Loucy (cell line): Measurements from ENCODE around the gene SPIN1.

Experiments
- H2AFZ ChIP-seq: fragments of 200-600 bp; sonication (generic); 2 replicates; pipeline ENCODE4 v1.6.0; 2016; ENCODE audit warnings: antibody characterized with exemption, mild to moderate bottlenecking, low read length, moderate library complexity
- H3F3A ChIP-seq: fragments of 200-600 bp; 2 replicates; pipeline ENCODE4 v1.6.0; 2016; ENCODE audit warnings: antibody characterized with exemption, low read depth, mild to moderate bottlenecking
- H3K27me3 ChIP-seq: fragments of 200-600 bp; sonication (generic); 2 replicates; pipeline ENCODE4 v1.6.1; 2014; ENCODE audit warnings: low read length, mild to moderate bottlenecking; ENCODE audit not compliant: insufficient read depth, poor library complexity, severe bottlenecking
- H3K36me3 ChIP-seq: fragments of 200-600 bp; sonication (generic); 2 replicates; pipeline ENCODE4 v1.6.1; 2016; ENCODE audit warnings: low read length; ENCODE audit not compliant: insufficient read depth
- H3K4me1 ChIP-seq: fragments of 200-600 bp; sonication (generic); 2 replicates; pipeline ENCODE4 v1.5.1; 2014; ENCODE audit warnings: low read length, mild to moderate bottlenecking; ENCODE audit not compliant: insufficient read depth, poor library complexity, severe bottlenecking
- H3K4me2 ChIP-seq: fragments of 200-600 bp; sonication (generic); 2 replicates; pipeline ENCODE4 v1.6.0; 2014; ENCODE audit warnings: antibody characterized with exemption, low read length, low read depth, mild to moderate bottlenecking; ENCODE audit not compliant: poor library complexity, severe bottlenecking
- H3K4me3 ChIP-seq: fragments of 200-600 bp; sonication (generic); 2 replicates; pipeline ENCODE4 v1.5.1; 2014; ENCODE audit warnings: low read length, mild to moderate bottlenecking, mixed read lengths; ENCODE audit not compliant: poor library complexity, severe bottlenecking
- H3K79me2 ChIP-seq: fragments of 200-600 bp; sonication (generic); 2 replicates; pipeline ENCODE4 v1.6.1; 2014; ENCODE audit warnings: low read length; ENCODE audit not compliant: insufficient read depth
- H3K9ac ChIP-seq: fragments of 200-600 bp; sonication (generic); 2 replicates; pipeline ENCODE4 v1.6.0; 2014; ENCODE audit warnings: mild to moderate bottlenecking, low read depth, low read length, moderate library complexity; ENCODE audit not compliant: poor library complexity, severe bottlenecking
- H3K9me2 ChIP-seq: fragments of 200-600 bp; sonication (generic); replicated peaks from 2 replicates; pipeline ENCODE4 v1.6.1; 2016; ENCODE audit warnings: low read depth, low read length, mixed read lengths
- H3K9me3 ChIP-seq: fragments of 200-600 bp; sonication (generic); 2 replicates; pipeline ENCODE4 v1.6.1; 2014; ENCODE audit warnings: mild to moderate bottlenecking, antibody characterized with exemption, low read length, low read depth; ENCODE audit not compliant: insufficient read depth
- H4K20me1 ChIP-seq: fragments of 200-600 bp; sonication (generic); 2 replicates; pipeline ENCODE4 v1.6.0; 2014; ENCODE audit warnings: antibody characterized with exemption, low read length, mild to moderate bottlenecking; ENCODE audit not compliant: insufficient read depth, poor library complexity, severe bottlenecking
- CTCF ChIP-seq: fragments of 200-600 bp; sonication (generic); conservative IDR thresholded peaks from 2 replicates; pipeline ENCODE4 v1.5.1; 2014; ENCODE audit warnings: mild to moderate bottlenecking, antibody characterized with exemption, low read length
- EZH2phosphoT487 ChIP-seq: fragments of 200-600 bp; IDR thresholded peaks from 2 replicates; pipeline ENCODE4 v1.6.1; 2018; ENCODE audit warnings: antibody characterized with exemption, mild to moderate bottlenecking, moderate library complexity, borderline replicate concordance

The SPIN1 gene

GRCh38 chr9:88521308-88521707, 133.1 kb downstream of the SPIN1 start:
- no peak overlapping the region for H2AFZ ChIP-seq
- H3K9me3 ChIP-seq, result no peaks in the 10 kb centered on the region

GRCh38 chr9:88522360-88522759, 134.1 kb downstream of the SPIN1 start:
- Histone ChIP-seq H3K36me3 (no peaks in the 10 kb centered on the region), H3K9me2 (no peaks in the 10 kb centered on the region), H3K9ac (no peak overlapping the region), H3F3A (no peaks in the 10 kb centered on the region), H3K4me2 (no peak overlapping the region), H2AFZ (no peak overlapping the region), H3K4me3 (no peak overlapping the region), H3K79me2 (no peaks in the 10 kb centered on the region), H4K20me1 (no peaks in the 10 kb centered on the region), H3K9me3 (no peaks in the 10 kb centered on the region), H3K27me3 (no peaks in the 10 kb centered on the region), H3K4me1 (no peaks in the 10 kb centered on the region)
- TF ChIP-seq CTCF (no peak), EZH2phosphoT487 (no peak)

More at GRCh38 chr9:88521308-88521707, 133.1 kb downstream of the SPIN1 start:
- no peaks in the 10 kb centered on the region for H4K20me1 ChIP-seq
- H3F3A ChIP-seq, result no peaks in the 10 kb centered on the region
- no peak for TF ChIP-seq EZH2phosphoT487
- TF ChIP-seq CTCF, result no peak
- H3K4me3 ChIP-seq, result no peak overlapping the region
- H3K4me1 ChIP-seq, result no peaks in the 10 kb centered on the region
- no peaks in the 10 kb centered on the region for H3K9me2 ChIP-seq
- no peaks in the 10 kb centered on the region for H3K27me3 ChIP-seq
- no peak overlapping the region for H3K9ac ChIP-seq
- no peaks in the 10 kb centered on the region for H3K79me2 ChIP-seq
- H3K4me2 ChIP-seq, result no peak overlapping the region
- no peaks in the 10 kb centered on the region for H3K36me3 ChIP-seq

DNA sequence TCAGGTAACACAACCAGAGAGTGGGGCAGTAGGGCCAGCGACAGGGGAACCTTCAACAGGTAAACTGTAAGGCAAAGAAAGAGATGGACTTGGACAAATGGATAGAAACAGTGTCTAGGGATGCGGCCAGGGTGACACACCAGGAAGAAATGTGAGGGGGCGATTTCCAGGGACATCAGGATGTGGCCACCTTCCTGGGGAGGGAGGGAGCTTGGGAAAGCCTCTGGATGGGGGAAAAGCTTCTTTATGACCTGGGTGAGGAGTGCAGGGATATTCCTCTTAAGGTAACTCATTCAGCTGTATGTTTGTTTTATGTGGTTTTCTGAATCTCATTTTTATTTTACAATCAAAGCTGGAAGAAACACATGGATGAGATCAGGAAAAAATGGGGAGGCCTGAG, 134.8 kb downstream of the SPIN1 start:
- no peaks in the 10 kb centered on the region for H3K4me1 ChIP-seq
- TF ChIP-seq EZH2phosphoT487 (no peak), CTCF (no peak)
- no peaks in the 10 kb centered on the region for H3K36me3 ChIP-seq
- H3K9me2 ChIP-seq, result no peaks in the 10 kb centered on the region
- H2AFZ ChIP-seq, result no peak overlapping the region
- H3K9me3 ChIP-seq, result no peaks in the 10 kb centered on the region
- no peaks in the 10 kb centered on the region for H3K27me3 ChIP-seq
- H4K20me1 ChIP-seq, result no peaks in the 10 kb centered on the region
- no peaks in the 10 kb centered on the region for H3K79me2 ChIP-seq
- H3K4me2 ChIP-seq, result no peak overlapping the region
- H3K9ac ChIP-seq, result no peak overlapping the region
- H3F3A ChIP-seq, result no peaks in the 10 kb centered on the region
- H3K4me3 ChIP-seq, result no peak overlapping the region
